Thoracic aorta (tissue), 2 donors: ENCODE data around the gene DCAF5. TPM values are rescaled to one million over a fixed set of nuclear protein-coding genes. Genes with fewer than 3 reads are reported as not detected.

Experiments used
- total RNA-seq, 2 donors: library from RNA; depleted of rRNA; stranded (reverse); fragments of >200 nt; gene quantifications; one replicate each; pipeline versions ENCODE4 v1.1.0 to v1.2.3, GENCODE V29; 2016

DCAF5 gene
- total RNA-seq, 2 donors from 2014 or later: 37.6 to 42.0 TPM

Other genes with a start within 250 kb of the DCAF5 start
- 1,000 to 10,000 TPM; 1,201 to 1,291 TPM for gene ACTN1, start 173.8 kb downstream of the DCAF5 start, total RNA-seq
- 10 to 100 TPM; 10.4 to 10.9 TPM for gene EXD2, start 38.4 kb upstream of the DCAF5 start, total RNA-seq
- 10 to 100 TPM; 12.1 to 15.8 TPM for gene GALNT16, start 107.0 kb upstream of the DCAF5 start, total RNA-seq
- gene ERH, start 245.2 kb upstream of the DCAF5 start, total RNA-seq: 10 to 100 TPM; 55.5 to 55.9 TPM
- 10 to 100 TPM; 44.3 to 58.8 TPM for gene SLC39A9, start 245.6 kb upstream of the DCAF5 start, total RNA-seq